Measurements from ENCODE around the gene MACROD2. TPM values are rescaled to one million over a fixed set of nuclear protein-coding genes. Genes with fewer than 3 reads are reported as not detected.
"Not testable (repeated sequence)": the region's sequence is repeated elsewhere in the genome, so short reads cannot be mapped to it uniquely, and the experiment has no call there.

MACROD2 gene
- total RNA-seq, 2 donors from 2014 or later = not detected

- no peaks in the 10 kb centered on the region for H3K27me3 Mint-ChIP-seq
- no peak for ATAC-seq (replicated peaks)
- no peak overlapping the region for H3K27ac Mint-ChIP-seq
- H3K4me3 Mint-ChIP-seq = no peak overlapping the region
- H3K36me3 Mint-ChIP-seq (ENCODE audit: low read depth) = no peaks in the 10 kb centered on the region
- H3K9me3 Mint-ChIP-seq = peaks cover 9% of the 10 kb centered on the region
- H3K4me1 Mint-ChIP-seq = no peaks in the 10 kb centered on the region
Measured at GRCh38 chr20:15188415-15188814, 1193.1 kb downstream of the MACROD2 start.

GRCh38 chr20:15191082-15191723, 1195.9 kb downstream of the MACROD2 start:
- no peak overlapping the region for H3K27ac Mint-ChIP-seq
- no peak for ATAC-seq (replicated peaks)
- H3K9me3 Mint-ChIP-seq = peaks cover 9% of the 10 kb centered on the region
- H3K4me1 Mint-ChIP-seq = no peaks in the 10 kb centered on the region
- no peaks in the 10 kb centered on the region for H3K27me3 Mint-ChIP-seq
- H3K36me3 Mint-ChIP-seq (ENCODE audit: low read depth) = no peaks in the 10 kb centered on the region
- H3K4me3 Mint-ChIP-seq = no peak overlapping the region

GRCh38 chr20:15195378-15195777, 1200.1 kb downstream of the MACROD2 start:
- H3K27ac Mint-ChIP-seq = no peak overlapping the region
- ATAC-seq (replicated peaks) = no peak
- peaks cover 1% of the 10 kb centered on the region for H3K9me3 Mint-ChIP-seq
- H3K4me3 Mint-ChIP-seq = no peak overlapping the region
- no peaks in the 10 kb centered on the region for H3K4me1 Mint-ChIP-seq
- H3K27me3 Mint-ChIP-seq = no peaks in the 10 kb centered on the region
- no peaks in the 10 kb centered on the region for H3K36me3 Mint-ChIP-seq (ENCODE audit: low read depth)

- no peaks in the 10 kb centered on the region for H3K36me3 Mint-ChIP-seq (ENCODE audit: low read depth)
- H3K27me3 Mint-ChIP-seq = no peaks in the 10 kb centered on the region
- no peak overlapping the region for H3K4me3 Mint-ChIP-seq
- H3K9me3 Mint-ChIP-seq = no peaks in the 10 kb centered on the region
- H3K27ac Mint-ChIP-seq = no peak overlapping the region
- no peaks in the 10 kb centered on the region for H3K4me1 Mint-ChIP-seq
- no peak for ATAC-seq (replicated peaks)
Measured at GRCh38 chr20:15196547-15197255, 1201.4 kb downstream of the MACROD2 start.

- not testable (repeated sequence) for H3K27me3 Mint-ChIP-seq, H3K9me3 Mint-ChIP-seq
Measured at GRCh38 chr20:15198017-15198416, 1202.7 kb downstream of the MACROD2 start.

GRCh38 chr20:15199698-15200097, 1204.4 kb downstream of the MACROD2 start:
- ATAC-seq (replicated peaks) = no peak
- H3K27me3 Mint-ChIP-seq = no peaks in the 10 kb centered on the region
- peaks cover 4% of the 10 kb centered on the region for H3K9me3 Mint-ChIP-seq
- H3K36me3 Mint-ChIP-seq (ENCODE audit: low read depth) = no peaks in the 10 kb centered on the region
- H3K4me3 Mint-ChIP-seq = no peak overlapping the region
- H3K4me1 Mint-ChIP-seq = no peaks in the 10 kb centered on the region
- H3K27ac Mint-ChIP-seq = no peak overlapping the region

More at GRCh38 chr20:15198017-15198416, 1202.7 kb downstream of the MACROD2 start:
- H3K36me3 Mint-ChIP-seq (ENCODE audit: low read depth); ATAC-seq (replicated peaks); H3K4me3 Mint-ChIP-seq; H3K27ac Mint-ChIP-seq; H3K4me1 Mint-ChIP-seq: not testable (repeated sequence)

GRCh38 chr20:15200147-15200565, 1204.8 kb downstream of the MACROD2 start:
- no peak for ATAC-seq (replicated peaks)
- H3K27ac Mint-ChIP-seq = no peak overlapping the region
- H3K4me1 Mint-ChIP-seq = no peaks in the 10 kb centered on the region
- H3K4me3 Mint-ChIP-seq = no peak overlapping the region
- H3K27me3 Mint-ChIP-seq = no peaks in the 10 kb centered on the region
- peaks cover 4% of the 10 kb centered on the region for H3K9me3 Mint-ChIP-seq
- no peaks in the 10 kb centered on the region for H3K36me3 Mint-ChIP-seq (ENCODE audit: low read depth)

- H3K27me3 Mint-ChIP-seq = no peaks in the 10 kb centered on the region
- H3K9me3 Mint-ChIP-seq = peaks cover 4% of the 10 kb centered on the region
- no peak overlapping the region for H3K4me3 Mint-ChIP-seq
- H3K36me3 Mint-ChIP-seq (ENCODE audit: low read depth) = no peaks in the 10 kb centered on the region
- H3K4me1 Mint-ChIP-seq = no peaks in the 10 kb centered on the region
- no peak overlapping the region for H3K27ac Mint-ChIP-seq
- no peak for ATAC-seq (replicated peaks)
Measured at GRCh38 chr20:15201602-15202001, 1206.3 kb downstream of the MACROD2 start.

- H3K36me3 Mint-ChIP-seq (ENCODE audit: low read depth) = no peaks in the 10 kb centered on the region
- H3K27ac Mint-ChIP-seq = no peak overlapping the region
- no peaks in the 10 kb centered on the region for H3K27me3 Mint-ChIP-seq
- H3K4me3 Mint-ChIP-seq = no peak overlapping the region
- H3K9me3 Mint-ChIP-seq = peaks cover 14% of the 10 kb centered on the region
- no peaks in the 10 kb centered on the region for H3K4me1 Mint-ChIP-seq
- no peak for ATAC-seq (replicated peaks)
Measured at GRCh38 chr20:15204234-15204633, 1208.9 kb downstream of the MACROD2 start.

GRCh38 chr20:15205028-15205427, 1209.7 kb downstream of the MACROD2 start:
- no peak for ATAC-seq (replicated peaks)
- Mint-ChIP-seq H3K36me3 (ENCODE audit: low read depth) (no peaks in the 10 kb centered on the region), H3K27me3 (no peaks in the 10 kb centered on the region), H3K27ac (no peak overlapping the region), H3K4me3 (no peak overlapping the region), H3K4me1 (no peaks in the 10 kb centered on the region), H3K9me3 (peaks cover 14% of the 10 kb centered on the region)

- ATAC-seq (replicated peaks) = no peak
- H3K4me1 Mint-ChIP-seq = no peaks in the 10 kb centered on the region
- H3K27me3 Mint-ChIP-seq = no peaks in the 10 kb centered on the region
- H3K9me3 Mint-ChIP-seq = peaks cover 16% of the 10 kb centered on the region
- no peak overlapping the region for H3K27ac Mint-ChIP-seq
- H3K36me3 Mint-ChIP-seq (ENCODE audit: low read depth) = no peaks in the 10 kb centered on the region
- H3K4me3 Mint-ChIP-seq = no peak overlapping the region
Measured at GRCh38 chr20:15205719-15206118, 1210.4 kb downstream of the MACROD2 start.

- ATAC-seq (replicated peaks) = no peak
- Mint-ChIP-seq H3K27me3 (no peaks in the 10 kb centered on the region), H3K4me3 (no peak overlapping the region), H3K9me3 (peaks cover 28% of the 10 kb centered on the region), H3K27ac (no peak overlapping the region), H3K36me3 (ENCODE audit: low read depth) (no peaks in the 10 kb centered on the region), H3K4me1 (no peaks in the 10 kb centered on the region)
Measured at GRCh38 chr20:15209537-15209936, 1214.2 kb downstream of the MACROD2 start.

GRCh38 chr20:15214051-15214450, 1218.7 kb downstream of the MACROD2 start:
- H3K4me1 Mint-ChIP-seq = no peaks in the 10 kb centered on the region
- no peak overlapping the region for H3K27ac Mint-ChIP-seq
- no peaks in the 10 kb centered on the region for H3K36me3 Mint-ChIP-seq (ENCODE audit: low read depth)
- H3K4me3 Mint-ChIP-seq = no peak overlapping the region
- H3K9me3 Mint-ChIP-seq = peaks cover 24% of the 10 kb centered on the region
- ATAC-seq (replicated peaks) = no peak
- no peaks in the 10 kb centered on the region for H3K27me3 Mint-ChIP-seq

GRCh38 chr20:15220009-15220656, 1224.8 kb downstream of the MACROD2 start:
- ATAC-seq (replicated peaks) = no peak
- Mint-ChIP-seq H3K27me3 (no peaks in the 10 kb centered on the region), H3K4me1 (no peaks in the 10 kb centered on the region), H3K4me3 (no peak overlapping the region), H3K27ac (no peak overlapping the region), H3K9me3 (peaks cover 17% of the 10 kb centered on the region), H3K36me3 (ENCODE audit: low read depth) (no peaks in the 10 kb centered on the region)
